SK-N-SH (cell line): ENCODE measurements around the gene ARHGAP1. TPM values are rescaled to one million over a fixed set of nuclear protein-coding genes. Genes with fewer than 3 reads are reported as not detected.

Experiments
- CTCF ChIA-PET: fragments of 300-600, 350-600 bp; formaldehyde crosslinking; extraction: SDS; loops from one replicate; lab custom pipeline; 2021; lab: Yijun Ruan, JAX
- POLR2A ChIA-PET: fragments of 350-600 bp; sonication (Branson Sonifier 250); formaldehyde crosslinking; extraction: SDS; loops from one replicate; lab custom pipeline; 2020; ENCODE audit warnings: antibody characterized with exemption, inconsistent platforms; lab: Yijun Ruan, JAX
- DNase-seq: peaks from one replicate; pipeline ENCODE4 v3.0.0; 2012
- H2AFZ ChIP-seq: fragments of 200-600 bp; sonication (generic); 2 replicates; pipeline ENCODE4 v1.8.1; 2016; ENCODE audit warnings: antibody characterized with exemption, mild to moderate bottlenecking, low read depth
- H3F3A ChIP-seq: fragments of 200-600 bp; sonication (generic); replicated peaks from 2 replicates; pipeline ENCODE3; 2016; ENCODE audit warnings: antibody characterized with exemption, mild to moderate bottlenecking; ENCODE audit not compliant: insufficient read depth
- H3K27ac ChIP-seq, 2 experiments: fragments of 200-500 bp in 1 of 2; fragments of 200-600 bp in 1 of 2; sonication (Bioruptor generic) in 1 of 2; sonication (generic), shearing (Covaris generic) in 1 of 2; 2 replicates each; pipeline versions ENCODE4 v1.5.1 to v1.6.1; 2014 to 2016; ENCODE audit warnings: low read depth in 2 of 2, inconsistent platforms in 1 of 2, low read length in 1 of 2, mild to moderate bottlenecking in 1 of 2, mixed read lengths in 1 of 2
- H3K27me3 ChIP-seq: fragments of 200-600 bp; sonication (generic), shearing (Covaris generic); 2 replicates; pipeline ENCODE4 v1.6.1; 2016; ENCODE audit warnings: mixed run types; ENCODE audit not compliant: insufficient read depth
- H3K36me3 ChIP-seq, 2 experiments: fragments of 200-500 bp in 1 of 2; fragments of 200-600 bp in 1 of 2; sonication (Bioruptor generic) in 1 of 2; sonication (generic) in 1 of 2; replicated peaks in 1 of 2; 2 replicates each; pipeline versions ENCODE3 to v1.5.1; 2014 to 2016; ENCODE audit warnings: low read length in 1 of 2, mild to moderate bottlenecking in 1 of 2; ENCODE audit not compliant: insufficient read depth in 2 of 2, control insufficient read depth in 1 of 2
- H3K4me1 ChIP-seq, 2 experiments: fragments of 200-500 bp in 1 of 2; fragments of 200-600 bp in 1 of 2; sonication (Bioruptor generic) in 1 of 2; sonication (generic), shearing (Covaris generic) in 1 of 2; 2 replicates each; pipeline versions ENCODE4 v1.5.1 to v1.6.1; 2014 to 2016; ENCODE audit warnings: low read depth in 1 of 2, low read length in 1 of 2, mixed run types in 1 of 2; ENCODE audit not compliant: insufficient read depth in 2 of 2, control insufficient read depth in 1 of 2
- H3K4me2 ChIP-seq: fragments of 200-600 bp; sonication (generic), shearing (Covaris generic); 2 replicates; pipeline ENCODE4 v1.6.1; 2017; ENCODE audit warnings: mixed run types
- H3K4me3 ChIP-seq, 2 experiments: fragments of 200-500 bp in 1 of 2; fragments of 200-600 bp in 1 of 2; sonication (Bioruptor generic) in 1 of 2; sonication (generic), shearing (Covaris generic) in 1 of 2; 2 replicates each; pipeline versions ENCODE4 v1.5.1 to v1.8.1; 2014 to 2016; ENCODE audit warnings: low read depth in 2 of 2, inconsistent platforms in 1 of 2, low read length in 1 of 2, mild to moderate bottlenecking in 1 of 2, mixed read lengths in 1 of 2, moderate library complexity in 1 of 2
- H3K79me2 ChIP-seq: fragments of 200-600 bp; sonication (generic); 2 replicates; pipeline ENCODE4 v1.8.1; 2017; ENCODE audit warnings: mild to moderate bottlenecking; ENCODE audit not compliant: insufficient read depth
- H3K9ac ChIP-seq: fragments of 200-600 bp; sonication (generic); 2 replicates; pipeline ENCODE4 v1.6.1; 2017; ENCODE audit warnings: mixed run types
- H3K9me2 ChIP-seq: fragments of 200-600 bp; sonication (generic); 2 replicates; pipeline ENCODE4 v1.6.1; 2017; ENCODE audit warnings: mixed run types
- H3K9me3 ChIP-seq: fragments of 200-600 bp; sonication (generic); 2 replicates; pipeline ENCODE4 v1.6.1; 2017; ENCODE audit warnings: mixed run types, mild to moderate bottlenecking, moderate library complexity
- H4K20me1 ChIP-seq: fragments of 200-600 bp; sonication (generic); 2 replicates; pipeline ENCODE4 v1.6.1; 2017; ENCODE audit warnings: mild to moderate bottlenecking, mixed run types; ENCODE audit not compliant: insufficient read depth
- CHD2 ChIP-seq: fragments of 150-350 bp; IDR thresholded peaks from 2 replicates; pipeline ENCODE4 v1.6.1; 2018; ENCODE audit warnings: low read length; ENCODE audit not compliant: partially characterized antibody
- ELF1 ChIP-seq: IDR thresholded peaks from 2 replicates; pipeline ENCODE4 v1.4.0; 2012
- EP300 ChIP-seq, 2 experiments: IDR thresholded peaks; 2 replicates each; pipeline versions ENCODE4 v1.4.0 to v1.6.1; 2012; ENCODE audit warnings: borderline replicate concordance in 1 of 2, low read depth in 1 of 2, low read length in 1 of 2
- EZH2phosphoT487 ChIP-seq: fragments of 200-600 bp; sonication (generic); IDR thresholded peaks from 2 replicates; pipeline ENCODE4 v1.6.1; 2017; ENCODE audit warnings: low read depth, mixed run types, mild to moderate bottlenecking, antibody characterized with exemption, moderate library complexity, borderline replicate concordance
- FOXJ3 ChIP-seq: sonication (generic); formaldehyde crosslinking; IDR thresholded peaks from 2 replicates; pipeline ENCODE4 v1.5.1; 2020; ENCODE audit warnings: mild to moderate bottlenecking, missing genetic modification reagents
- GATA2 ChIP-seq: sonication (generic); formaldehyde crosslinking; IDR thresholded peaks from 2 replicates; pipeline ENCODE4 v1.5.0; 2020; ENCODE audit warnings: mild to moderate bottlenecking, missing genetic modification reagents
- MEF2A ChIP-seq: IDR thresholded peaks from 2 replicates; pipeline ENCODE4 v1.4.0; 2012; ENCODE audit warnings: low read depth, borderline replicate concordance
- MXI1 ChIP-seq: IDR thresholded peaks from 2 replicates; pipeline ENCODE4 v1.6.1; 2012; ENCODE audit warnings: mild to moderate bottlenecking, low read depth, low read length, improper control_type of control experiment
- NFIC ChIP-seq: IDR thresholded peaks from 2 replicates; pipeline ENCODE4 v1.4.0; 2012; ENCODE audit warnings: borderline replicate concordance
- POLR2AphosphoS5 ChIP-seq: IDR thresholded peaks from 2 replicates; pipeline ENCODE4 v1.6.1; 2012; ENCODE audit warnings: low read depth, low read length
- RAD21 ChIP-seq: IDR thresholded peaks from 2 replicates; pipeline ENCODE4 v1.6.1; 2012; ENCODE audit warnings: mild to moderate bottlenecking, low read length
- RCOR1 ChIP-seq: fragments of 150-350 bp; IDR thresholded peaks from 2 replicates; pipeline ENCODE4 v1.6.1; 2017; ENCODE audit warnings: antibody characterized with exemption, low read length
- RXRA ChIP-seq: IDR thresholded peaks from 2 replicates; pipeline ENCODE4 v1.4.0; 2012; ENCODE audit warnings: low read depth, mild to moderate bottlenecking, borderline replicate concordance
- SIN3A ChIP-seq: IDR thresholded peaks from 2 replicates; pipeline ENCODE4 v1.6.1; 2012; ENCODE audit warnings: low read depth, mild to moderate bottlenecking, low read length, moderate library complexity, borderline replicate concordance
- TAF1 ChIP-seq: IDR thresholded peaks from 2 replicates; pipeline ENCODE4 v1.6.1; 2012; ENCODE audit warnings: low read depth, mild to moderate bottlenecking, low read length, moderate library complexity, borderline replicate concordance
- TCF12 ChIP-seq: IDR thresholded peaks from 2 replicates; pipeline ENCODE4 v1.4.0; 2012
- TEAD4 ChIP-seq: IDR thresholded peaks from 2 replicates; pipeline ENCODE4 v1.4.0; 2012; ENCODE audit warnings: mild to moderate bottlenecking, borderline replicate concordance; ENCODE audit not compliant: insufficient read depth
- YY1 ChIP-seq: IDR thresholded peaks from 2 replicates; pipeline ENCODE4 v1.4.0; 2012; ENCODE audit warnings: low read depth, mild to moderate bottlenecking
- WGBS: methylation state at CpG from one replicate; pipeline ENCODE4 v1.1.6; 2017; ENCODE audit warnings: low lambda C conversion rate; 5-methylcytosine and 5-hydroxymethylcytosine counted together
- polyA plus RNA-seq, 3 experiments: library from polyadenylated mRNA; depleted of rRNA; stranded (reverse); fragments of >200 nt; gene quantifications; 2 replicates each; pipeline ENCODE4 v1.2.3, GENCODE V29; 2012
- TF ChIP-seq, protein P1 (sequence below): fragments of 200-600 bp; sonication (generic); IDR thresholded peaks from 2 replicates; pipeline ENCODE4 v1.6.1; 2017; ENCODE audit warnings: antibody characterized with exemption, mild to moderate bottlenecking, moderate library complexity
- TF ChIP-seq, protein P2 (sequence below): IDR thresholded peaks from 2 replicates; pipeline ENCODE4 v1.4.0; 2012; ENCODE audit warnings: low read depth, borderline replicate concordance

The ARHGAP1 gene
- polyA plus RNA-seq, 1 of the 3 experiments (the other 2 are of a cell fraction): 27.1 TPM

- Histone ChIP-seq H4K20me1 (no peaks in the 10 kb centered on the region), H3K4me1 (no peaks in the 10 kb centered on the region), H3F3A (peaks cover 3% of the 10 kb centered on the region), H3K9me3 (no peaks in the 10 kb centered on the region), H3K27ac (no peak overlapping the region), H3K9ac (no peak overlapping the region), H2AFZ (no peak overlapping the region), H3K4me3 (no peak overlapping the region), H3K79me2 (no peaks in the 10 kb centered on the region), H3K27me3 (no peaks in the 10 kb centered on the region), H3K4me2 (no peak overlapping the region), H3K36me3 (peaks cover 43 to 73% of the 10 kb centered on the region in 2 experiments), H3K9me2 (no peaks in the 10 kb centered on the region)
- CTCF ChIA-PET: no interaction called here
- no peak for TF ChIP-seq EZH2phosphoT487
- no peak for TF ChIP-seq GATA2 (CRISPR knock-in tag)
- TF ChIP-seq YY1: no peak
- no peak for TF ChIP-seq MEF2A
- TF ChIP-seq CHD2: no peak
- TF ChIP-seq RAD21: no peak
- no peak for TF ChIP-seq ELF1
- TF ChIP-seq NFIC: no peak
- no peak for TF ChIP-seq SIN3A
- no peak for TF ChIP-seq TCF12
- TF ChIP-seq RXRA: no peak
- TF ChIP-seq MXI1: no peak
- DNase-seq: no peak
- POLR2A ChIA-PET: no interaction called here
- 90% methylated on average over 5 of the region's 5 CpGs for WGBS
These were observed 33.9 kb downstream of the ARHGAP1 start for GRCh38 chr11:46666516-46666915.

GRCh38 chr11:46665356-46665755, 35.1 kb downstream of the ARHGAP1 start:
- no peak for TF ChIP-seq SIN3A
- no peak for TF ChIP-seq TEAD4
- TF ChIP-seq, protein P1, sequence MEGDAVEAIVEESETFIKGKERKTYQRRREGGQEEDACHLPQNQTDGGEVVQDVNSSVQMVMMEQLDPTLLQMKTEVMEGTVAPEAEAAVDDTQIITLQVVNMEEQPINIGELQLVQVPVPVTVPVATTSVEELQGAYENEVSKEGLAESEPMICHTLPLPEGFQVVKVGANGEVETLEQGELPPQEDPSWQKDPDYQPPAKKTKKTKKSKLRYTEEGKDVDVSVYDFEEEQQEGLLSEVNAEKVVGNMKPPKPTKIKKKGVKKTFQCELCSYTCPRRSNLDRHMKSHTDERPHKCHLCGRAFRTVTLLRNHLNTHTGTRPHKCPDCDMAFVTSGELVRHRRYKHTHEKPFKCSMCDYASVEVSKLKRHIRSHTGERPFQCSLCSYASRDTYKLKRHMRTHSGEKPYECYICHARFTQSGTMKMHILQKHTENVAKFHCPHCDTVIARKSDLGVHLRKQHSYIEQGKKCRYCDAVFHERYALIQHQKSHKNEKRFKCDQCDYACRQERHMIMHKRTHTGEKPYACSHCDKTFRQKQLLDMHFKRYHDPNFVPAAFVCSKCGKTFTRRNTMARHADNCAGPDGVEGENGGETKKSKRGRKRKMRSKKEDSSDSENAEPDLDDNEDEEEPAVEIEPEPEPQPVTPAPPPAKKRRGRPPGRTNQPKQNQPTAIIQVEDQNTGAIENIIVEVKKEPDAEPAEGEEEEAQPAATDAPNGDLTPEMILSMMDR: no peak
- TF ChIP-seq POLR2AphosphoS5: no peak
- TF ChIP-seq, protein P2, sequence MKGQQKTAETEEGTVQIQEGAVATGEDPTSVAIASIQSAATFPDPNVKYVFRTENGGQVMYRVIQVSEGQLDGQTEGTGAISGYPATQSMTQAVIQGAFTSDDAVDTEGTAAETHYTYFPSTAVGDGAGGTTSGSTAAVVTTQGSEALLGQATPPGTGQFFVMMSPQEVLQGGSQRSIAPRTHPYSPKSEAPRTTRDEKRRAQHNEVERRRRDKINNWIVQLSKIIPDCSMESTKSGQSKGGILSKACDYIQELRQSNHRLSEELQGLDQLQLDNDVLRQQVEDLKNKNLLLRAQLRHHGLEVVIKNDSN: no peak
- no peak for TF ChIP-seq EP300 (IDR thresholded peaks at IDR 0.05; ENCODE audit: borderline replicate concordance in 1 of 2, low read depth in 1 of 2, low read length in 1 of 2)
- TF ChIP-seq RXRA: no peak
- TF ChIP-seq TAF1: no peak
- no peak for TF ChIP-seq RCOR1
- TF ChIP-seq NFIC: no peak
- TF ChIP-seq FOXJ3: no peak
- TF ChIP-seq YY1: no peak
- WGBS: 100% methylated on average over 1 of the region's 1 CpG
- CTCF ChIA-PET: interaction anchor here (1.1 kb wide), 1 partner anchor 48 kb away, joined by 3 read pairs; the partner anchor contains the start of gene ATG13

More at GRCh38 chr11:46665356-46665755, 35.1 kb downstream of the ARHGAP1 start:
- POLR2A ChIA-PET: no interaction called here
- Histone ChIP-seq H3K4me2 (no peak overlapping the region), H3F3A (no peaks in the 10 kb centered on the region), H3K27me3 (no peaks in the 10 kb centered on the region), H3K4me1 (no peaks in the 10 kb centered on the region), H3K9me2 (no peaks in the 10 kb centered on the region), H3K9ac (no peak overlapping the region), H3K27ac (no peak overlapping the region), H4K20me1 (no peaks in the 10 kb centered on the region), H3K36me3 (peaks cover 37 to 67% of the 10 kb centered on the region in 2 experiments), H3K79me2 (no peaks in the 10 kb centered on the region), H3K4me3 (no peak overlapping the region), H2AFZ (no peak overlapping the region), H3K9me3 (no peaks in the 10 kb centered on the region)
- DNase-seq: no peak
